Measurements from ENCODE around the gene DCLK1. TPM values are rescaled to one million over a fixed set of nuclear protein-coding genes. Genes with fewer than 3 reads are reported as not detected.

The DCLK1 gene
- total RNA-seq, result 1.3 and 1.8 TPM in 2 replicates

GRCh38 chr13:36131222-36131930 lies at the start of gene DCLK1:
Gene DCLK1, minus strand, starts transcription at chr13:36131382.

Other genes starting within 250 kb of the DCLK1 start
- gene SOHLH2, start 83.2 kb upstream of the DCLK1 start, total RNA-seq, result 0.34 and 1.0 TPM in 2 replicates
- gene CCDC169, start 166.4 kb upstream of the DCLK1 start, total RNA-seq, result 2.5 and 3.7 TPM in 2 replicates
- gene SPART, start 215.0 kb upstream of the DCLK1 start, total RNA-seq, result 23.0 and 46.4 TPM in 2 replicates

Data from bronchus fibroblast of lung (primary cell).